ENCODE data around the gene TENT4A. TPM values are rescaled to one million over a fixed set of nuclear protein-coding genes. Genes with fewer than 3 reads are reported as not detected.
"Not testable (repeated sequence)": the region's sequence is repeated elsewhere in the genome, so short reads cannot be mapped to it uniquely, and the experiment has no call there.

TENT4A gene
- 10 to 100 TPM; 19.8 to 23.8 (median 21.7) TPM for total RNA-seq (2021; fragmentation: NEBNext Ultra II Directional; extraction: Animal tissue kit (Norgen Biotek cat#: 25700))
- long read RNA-seq, partial matches to known transcripts, result 2 of 4 reads
- long read RNA-seq, other reads (novel, unspliced or antisense), result 2 of 4 reads

GRCh38 chr5:6713274-6714225, at the start of gene TENT4A:
TENT4A (plus strand) TSS chr5:6713432; CDS start chr5:6713984, 552 bp downstream.
- Mint-ChIP-seq H3K9me3 (no peaks in the 10 kb centered on the region), H3K27me3 (ENCODE audit: insufficient read depth) (peaks cover 1% of the 10 kb centered on the region; the same call in 1 of the 2 replicates), H3K4me1 (ENCODE audit: low read depth) (peaks cover 56% of the 10 kb centered on the region), H3K4me3 (peak within 1 kb of the TSS; percentile 90), H3K27ac (peak within 1 kb of the TSS; percentile 97), H3K36me3 (ENCODE audit: low read depth) (peaks cover 8% of the 10 kb centered on the region; the same call in 1 of the 2 replicates)
- no peak for TF ChIP-seq CTCF (IDR thresholded peaks at IDR 0.05)
- no peak for DNase-seq

GRCh38 chr5:6666762-6667161, 46.5 kb upstream of the TENT4A start:
- Mint-ChIP-seq H3K27me3 (ENCODE audit: insufficient read depth) (peaks cover 1% of the 10 kb centered on the region; the same call in 1 of the 2 replicates), H3K27ac (no peak overlapping the region), H3K4me1 (ENCODE audit: low read depth) (peaks cover 9% of the 10 kb centered on the region), H3K4me3 (no peak overlapping the region), H3K36me3 (ENCODE audit: low read depth) (peaks cover 38% of the 10 kb centered on the region), H3K9me3 (no peaks in the 10 kb centered on the region)
- TF ChIP-seq CTCF (IDR thresholded peaks at IDR 0.05), result no peak
- no peak for DNase-seq

DNA sequence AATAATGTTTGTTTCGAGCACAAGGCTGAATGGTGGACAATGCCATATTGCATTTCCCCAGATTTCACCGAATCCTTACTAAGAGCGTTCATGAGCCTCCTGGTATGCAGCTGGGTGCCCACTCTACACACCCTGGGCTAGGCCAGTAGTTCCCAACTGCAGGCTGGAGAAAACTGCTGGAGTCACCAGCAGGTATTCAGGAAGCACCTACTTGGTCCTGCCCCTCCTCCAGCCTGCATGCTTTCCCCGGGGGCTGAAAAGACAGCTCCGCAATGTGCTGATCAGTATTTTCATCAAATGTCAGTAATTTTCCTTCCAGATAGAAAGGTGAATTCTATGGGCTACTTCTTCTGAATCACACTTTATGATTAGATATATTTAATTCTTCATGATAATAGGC, 45.6 kb upstream of the TENT4A start:
- no peaks in the 10 kb centered on the region for H3K27me3 Mint-ChIP-seq (ENCODE audit: insufficient read depth)
- no peak overlapping the region for H3K27ac Mint-ChIP-seq
- H3K36me3 Mint-ChIP-seq (ENCODE audit: low read depth), result peaks cover 38% of the 10 kb centered on the region
- H3K4me1 Mint-ChIP-seq (ENCODE audit: low read depth), result peaks cover 9% of the 10 kb centered on the region
- H3K9me3 Mint-ChIP-seq, result no peaks in the 10 kb centered on the region
- no peak for TF ChIP-seq CTCF (IDR thresholded peaks at IDR 0.05)
- no peak for DNase-seq
- H3K4me3 Mint-ChIP-seq, result no peak overlapping the region

DNA sequence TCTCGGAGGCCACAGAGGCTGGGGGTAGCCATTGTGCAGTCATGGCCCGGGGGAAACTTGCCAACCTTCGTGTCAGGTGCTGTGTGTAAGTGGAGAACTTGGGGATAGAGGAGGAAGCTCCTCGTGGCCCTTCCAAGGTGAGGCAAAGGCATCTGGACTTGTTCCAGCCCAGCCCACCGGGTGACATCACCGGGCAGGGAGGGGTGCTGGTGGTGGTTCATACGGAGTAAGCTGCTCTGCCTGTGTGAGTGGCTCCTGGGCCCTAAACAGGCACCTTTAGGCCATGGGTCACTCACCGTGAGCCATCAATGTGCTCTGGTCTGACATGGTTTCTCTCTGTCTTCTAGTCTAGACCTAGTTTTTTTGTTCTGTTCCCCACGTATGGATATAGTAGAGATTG, 44.5 kb upstream of the TENT4A start:
- H3K27ac Mint-ChIP-seq; H3K4me3 Mint-ChIP-seq; DNase-seq; H3K9me3 Mint-ChIP-seq; H3K27me3 Mint-ChIP-seq (ENCODE audit: insufficient read depth); H3K4me1 Mint-ChIP-seq (ENCODE audit: low read depth): not testable (repeated sequence)
- H3K36me3 Mint-ChIP-seq (ENCODE audit: low read depth), result peaks cover 49% of the 10 kb centered on the region

DNA sequence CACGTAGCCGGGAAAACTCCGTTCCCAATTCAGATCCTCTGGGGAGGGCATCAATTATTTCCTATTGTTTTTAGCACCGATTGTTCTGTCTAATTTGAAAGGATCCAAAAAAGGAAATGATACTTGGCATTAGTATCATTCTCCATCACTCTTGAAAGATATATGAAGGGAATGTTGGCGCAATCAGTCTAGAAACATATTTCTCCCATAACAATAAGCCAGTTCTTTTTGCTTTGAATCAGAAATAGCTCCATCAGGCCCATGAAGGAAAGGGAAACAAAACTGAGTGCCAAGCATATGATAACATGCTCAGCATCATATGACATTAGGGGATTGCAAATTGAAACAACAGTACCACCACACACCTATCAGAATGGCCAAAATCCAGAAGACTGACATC, 40.2 kb upstream of the TENT4A start:
- no peak for TF ChIP-seq CTCF (IDR thresholded peaks at IDR 0.05)
- no peak overlapping the region for H3K27ac Mint-ChIP-seq
- H3K4me1 Mint-ChIP-seq (ENCODE audit: low read depth), result peaks cover 28% of the 10 kb centered on the region
- no peaks in the 10 kb centered on the region for H3K9me3 Mint-ChIP-seq
- H3K27me3 Mint-ChIP-seq (ENCODE audit: insufficient read depth), result no peaks in the 10 kb centered on the region; the same call in 1 of the 2 replicates
- no peak for DNase-seq
- H3K36me3 Mint-ChIP-seq (ENCODE audit: low read depth), result peaks cover 46% of the 10 kb centered on the region
- no peak overlapping the region for H3K4me3 Mint-ChIP-seq

DNA sequence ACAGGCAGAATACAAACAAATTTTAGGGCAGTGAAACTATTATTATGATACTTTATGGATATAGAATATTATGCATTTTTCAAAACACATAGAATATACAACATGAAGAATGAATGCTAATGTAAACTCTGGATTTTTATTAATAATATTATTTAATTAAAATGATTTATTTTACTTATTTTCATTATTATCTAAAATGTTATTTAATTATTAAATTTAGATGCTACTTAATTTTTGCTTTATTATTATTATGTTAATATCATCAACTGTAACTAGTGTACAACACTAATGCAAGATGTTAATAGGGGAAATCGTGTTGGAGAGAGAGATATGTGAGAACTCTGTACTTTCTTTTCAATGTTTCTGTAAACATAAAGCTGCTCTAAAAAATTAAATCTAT, 39.3 kb upstream of the TENT4A start:
- H3K27me3 Mint-ChIP-seq (ENCODE audit: insufficient read depth), result no peaks in the 10 kb centered on the region; the same call in 1 of the 2 replicates
- H3K36me3 Mint-ChIP-seq (ENCODE audit: low read depth), result peaks cover 42% of the 10 kb centered on the region
- H3K4me1 Mint-ChIP-seq (ENCODE audit: low read depth), result peaks cover 27% of the 10 kb centered on the region

More for the DNA sequence above, 39.3 kb upstream of the TENT4A start:
- DNase-seq, result no peak
- no peak for TF ChIP-seq CTCF (IDR thresholded peaks at IDR 0.05)
- H3K27ac Mint-ChIP-seq, result no peak overlapping the region
- no peak overlapping the region for H3K4me3 Mint-ChIP-seq
- H3K9me3 Mint-ChIP-seq, result no peaks in the 10 kb centered on the region

Measured in HFFc6 (cell line).